ENCODE data around the gene TCFL5.
"Not testable (repeated sequence)": the region's sequence is repeated elsewhere in the genome, so short reads cannot be mapped to it uniquely, and the experiment has no call there.

TCFL5 gene

GRCh38 chr20:62852841-62853240 lies 8.8 kb downstream of the TCFL5 start:
- Histone ChIP-seq H3K9ac (ENCODE audit: low read length) (no peak overlapping the region), H3K9me3 (ENCODE audit: insufficient read depth, low read length) (no peaks in the 10 kb centered on the region), H3K36me3 (replicated peaks; ENCODE audit: low read depth, low read length) (peaks cover 83% of the 10 kb centered on the region), H3K4me1 (ENCODE audit: low read length) (peaks cover 50% of the 10 kb centered on the region), H4K20me1 (ENCODE audit: insufficient read depth, low read length) (peaks cover 66% of the 10 kb centered on the region), H3K27ac (ENCODE audit: low read length) (no peak overlapping the region), H3K4me2 (ENCODE audit: low read length) (no peak overlapping the region), H3K4me3 (ENCODE audit: low read length) (no peak overlapping the region), H3K79me2 (ENCODE audit: low read length) (peaks cover 100% of the 10 kb centered on the region), H3K27me3 (ENCODE audit: low read depth, low read length) (no peaks in the 10 kb centered on the region), H2AFZ (ENCODE audit: low read depth, low read length) (no peak overlapping the region)
- TF ChIP-seq EZH2phosphoT487 (IDR thresholded peaks at IDR 0.05; ENCODE audit: low read depth) = no peak
- no peak for TF ChIP-seq CTCF (IDR thresholded peaks at IDR 0.05; ENCODE audit: low read depth, low read length)

GRCh38 chr20:62852196-62852595 lies 9.4 kb downstream of the TCFL5 start:
- H3K36me3 ChIP-seq (replicated peaks; ENCODE audit: low read depth, low read length) = peaks cover 84% of the 10 kb centered on the region
- TF ChIP-seq EZH2phosphoT487 (IDR thresholded peaks at IDR 0.05; ENCODE audit: low read depth) = no peak
- TF ChIP-seq CTCF (IDR thresholded peaks at IDR 0.05; ENCODE audit: low read depth, low read length) = no peak
- H3K9ac ChIP-seq (ENCODE audit: low read length) = no peak overlapping the region

GRCh38 chr20:62850333-62850974 lies 11.2 kb downstream of the TCFL5 start:
- Histone ChIP-seq H3K4me2 (ENCODE audit: low read length) (no peak overlapping the region), H3K4me1 (ENCODE audit: low read length) (peaks cover 28% of the 10 kb centered on the region), H3K27me3 (ENCODE audit: low read depth, low read length) (no peaks in the 10 kb centered on the region), H3K79me2 (ENCODE audit: low read length) (peaks cover 92% of the 10 kb centered on the region), H3K36me3 (replicated peaks; ENCODE audit: low read depth, low read length) (peaks cover 82% of the 10 kb centered on the region), H3K9ac (ENCODE audit: low read length) (no peak overlapping the region), H3K4me3 (ENCODE audit: low read length) (no peak overlapping the region), H4K20me1 (ENCODE audit: insufficient read depth, low read length) (peaks cover 83% of the 10 kb centered on the region), H3K9me3 (ENCODE audit: insufficient read depth, low read length) (no peaks in the 10 kb centered on the region), H2AFZ (ENCODE audit: low read depth, low read length) (no peak overlapping the region), H3K27ac (ENCODE audit: low read length) (peak overlapping the region; percentile 17)
- TF ChIP-seq EZH2phosphoT487 (IDR thresholded peaks at IDR 0.05; ENCODE audit: low read depth) (no peak), CTCF (IDR thresholded peaks at IDR 0.05; ENCODE audit: low read depth, low read length) (no peak)

More at GRCh38 chr20:62852196-62852595, 9.4 kb downstream of the TCFL5 start:
- no peaks in the 10 kb centered on the region for H3K9me3 ChIP-seq (ENCODE audit: insufficient read depth, low read length)
- 0 out of 2 replicates have a peak overlapping the region, but pooled peaks have one; percentile 17 for H3K27ac ChIP-seq (ENCODE audit: low read length)
- peaks cover 71% of the 10 kb centered on the region for H4K20me1 ChIP-seq (ENCODE audit: insufficient read depth, low read length)
- H3K79me2 ChIP-seq (ENCODE audit: low read length) = peaks cover 100% of the 10 kb centered on the region
- no peaks in the 10 kb centered on the region for H3K27me3 ChIP-seq (ENCODE audit: low read depth, low read length)
- no peak overlapping the region for H2AFZ ChIP-seq (ENCODE audit: low read depth, low read length)
- no peak overlapping the region for H3K4me3 ChIP-seq (ENCODE audit: low read length)
- no peak overlapping the region for H3K4me2 ChIP-seq (ENCODE audit: low read length)
- H3K4me1 ChIP-seq (ENCODE audit: low read length) = peaks cover 43% of the 10 kb centered on the region

GRCh38 chr20:62849431-62849830 lies 12.2 kb downstream of the TCFL5 start:
- Histone ChIP-seq H3K79me2 (ENCODE audit: low read length) (peaks cover 83% of the 10 kb centered on the region), H3K4me2 (ENCODE audit: low read length) (no peak overlapping the region), H3K4me3 (ENCODE audit: low read length) (no peak overlapping the region), H2AFZ (ENCODE audit: low read depth, low read length) (no peak overlapping the region), H3K27ac (ENCODE audit: low read length) (peak overlapping the region; percentile 21; the same call in 1 of the 2 replicates), H4K20me1 (ENCODE audit: insufficient read depth, low read length) (peaks cover 79% of the 10 kb centered on the region), H3K9ac (ENCODE audit: low read length) (no peak overlapping the region), H3K9me3 (ENCODE audit: insufficient read depth, low read length) (no peaks in the 10 kb centered on the region), H3K4me1 (ENCODE audit: low read length) (peaks cover 18% of the 10 kb centered on the region), H3K36me3 (replicated peaks; ENCODE audit: low read depth, low read length) (peaks cover 80% of the 10 kb centered on the region), H3K27me3 (ENCODE audit: low read depth, low read length) (no peaks in the 10 kb centered on the region)
- TF ChIP-seq CTCF (IDR thresholded peaks at IDR 0.05; ENCODE audit: low read depth, low read length) = no peak
- TF ChIP-seq EZH2phosphoT487 (IDR thresholded peaks at IDR 0.05; ENCODE audit: low read depth) = no peak

- H3K9ac ChIP-seq (ENCODE audit: low read length); H3K4me3 ChIP-seq (ENCODE audit: low read length); H3K9me3 ChIP-seq (ENCODE audit: insufficient read depth, low read length); H2AFZ ChIP-seq (ENCODE audit: low read depth, low read length); H3K27me3 ChIP-seq (ENCODE audit: low read depth, low read length); H3K4me2 ChIP-seq (ENCODE audit: low read length): not testable (repeated sequence)
- peaks cover 78% of the 10 kb centered on the region for H3K79me2 ChIP-seq (ENCODE audit: low read length)
- peak overlapping the region; percentile 21; the same call in 1 of the 2 replicates for H3K27ac ChIP-seq (ENCODE audit: low read length)
- H4K20me1 ChIP-seq (ENCODE audit: insufficient read depth, low read length) = peaks cover 74% of the 10 kb centered on the region
- peaks cover 78% of the 10 kb centered on the region for H3K36me3 ChIP-seq (replicated peaks; ENCODE audit: low read depth, low read length)
- H3K4me1 ChIP-seq (ENCODE audit: low read length) = peaks cover 12% of the 10 kb centered on the region
Measured at GRCh38 chr20:62848917-62849316, 12.7 kb downstream of the TCFL5 start.

Measured in OCI-LY3 (cell line).